ENCODE results near the gene MAPRE2.
"Not testable (repeated sequence)": the region's sequence is repeated elsewhere in the genome, so short reads cannot be mapped to it uniquely, and the experiment has no call there.

Gene MAPRE2

DNA sequence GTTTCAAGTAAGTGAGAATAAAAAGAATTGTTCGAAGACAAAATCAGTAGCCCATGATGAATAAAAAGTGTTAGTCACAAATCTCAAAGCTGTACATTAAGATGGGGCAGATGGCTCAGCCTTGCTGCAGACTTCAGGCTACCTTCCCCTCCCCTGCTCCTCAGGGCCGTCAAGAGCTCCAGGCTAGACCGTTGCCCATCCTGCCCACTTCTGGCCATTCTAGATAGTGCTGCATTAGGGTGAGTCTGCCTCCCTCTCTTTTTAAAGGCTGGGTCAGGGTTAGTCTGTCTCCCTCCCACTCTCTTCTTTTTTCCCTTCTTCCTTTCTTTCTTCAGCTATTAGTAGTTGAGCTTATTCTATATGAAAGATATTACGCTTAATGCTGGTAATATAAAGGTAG is 86.0 kb downstream of the MAPRE2 start:
- DNase-seq = no peak

- no peak for DNase-seq
These were observed 87.5 kb downstream of the MAPRE2 start for GRCh38 chr18:35128675-35129074.

DNA sequence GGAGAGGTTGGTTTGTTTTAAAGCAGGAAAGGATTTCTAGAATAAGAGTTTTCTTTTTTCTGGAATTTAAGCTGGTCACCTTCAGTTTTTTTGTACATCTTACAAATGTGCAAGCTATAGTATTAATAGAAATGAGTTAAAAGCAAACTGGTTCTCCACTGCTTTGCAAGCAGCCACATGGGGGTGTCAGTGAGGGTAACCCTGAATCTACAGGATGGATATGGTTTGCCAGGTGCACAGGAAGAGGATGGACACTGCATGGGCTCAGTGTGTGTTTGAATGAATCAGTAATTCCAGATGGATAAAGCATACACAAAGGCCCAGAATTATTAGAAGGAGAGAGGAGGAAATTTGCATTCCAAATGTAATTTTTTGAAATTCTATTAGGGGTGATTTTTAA is 89.0 kb downstream of the MAPRE2 start:
- DNase-seq = no peak

GRCh38 chr18:35131387-35132020 is 90.3 kb downstream of the MAPRE2 start:
- DNase-seq = no peak

- no peak for DNase-seq
These were observed 91.0 kb downstream of the MAPRE2 start for GRCh38 chr18:35132021-35132902.

DNA sequence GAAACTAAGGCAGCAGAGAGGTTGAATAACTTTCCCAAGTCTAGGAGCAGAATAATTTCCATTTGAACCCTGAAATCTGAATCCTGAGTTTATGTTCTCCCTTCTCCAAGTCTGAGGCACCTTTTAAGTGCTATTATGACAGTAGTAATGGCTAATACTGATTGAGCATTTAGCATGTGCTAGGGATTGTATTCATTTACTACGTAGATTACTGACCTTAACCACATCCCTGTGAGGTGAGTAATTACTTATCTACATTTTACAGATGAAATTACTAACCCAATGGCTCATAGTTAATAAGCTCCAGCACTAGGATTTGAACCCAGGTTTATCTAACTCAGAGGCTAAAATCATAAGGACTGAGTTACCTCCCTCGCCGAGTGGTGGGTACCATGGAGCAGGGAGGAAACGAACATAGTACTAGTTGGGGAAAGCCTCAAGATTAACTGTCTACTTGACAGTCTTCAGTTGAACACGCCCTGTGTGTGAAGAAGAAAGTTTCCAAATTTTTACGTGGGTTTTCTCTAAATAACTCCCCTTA is 93.0 kb downstream of the MAPRE2 start:
- DNase-seq = no peak

DNA sequence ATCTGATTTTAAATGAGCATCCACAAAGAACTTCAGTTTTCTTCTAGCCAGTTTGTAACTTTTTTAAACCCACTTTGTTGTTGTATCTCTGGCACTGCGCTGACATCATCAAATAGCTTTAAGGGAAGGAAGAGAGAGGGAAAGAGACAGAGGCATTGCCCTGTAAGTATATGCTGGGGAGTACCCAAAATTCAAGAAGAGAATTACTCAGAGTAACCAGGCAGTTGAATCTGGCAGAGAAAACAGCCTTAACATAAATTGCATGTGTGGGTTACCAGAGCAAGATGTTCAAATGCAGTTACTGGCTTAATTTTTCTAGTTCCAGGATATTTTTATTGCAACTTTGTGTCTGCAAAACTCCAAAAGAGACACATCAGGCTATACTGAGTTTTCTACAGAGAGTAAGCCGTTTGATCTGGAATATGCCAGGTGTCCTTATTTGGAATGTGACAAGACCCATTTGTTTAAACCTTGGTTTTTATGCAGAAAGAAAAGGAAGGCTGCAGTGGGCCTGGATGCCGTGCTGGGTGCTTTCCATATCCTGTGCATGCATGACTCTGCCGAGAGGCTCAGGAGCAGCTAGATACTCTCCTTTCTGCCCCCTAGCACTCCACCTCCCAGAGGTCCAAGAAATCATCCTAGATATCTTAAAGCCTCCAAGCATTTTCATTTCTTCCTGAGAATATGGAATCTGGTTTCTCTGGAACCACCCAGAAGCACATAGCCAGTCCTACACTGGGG is 93.7 kb downstream of the MAPRE2 start:
- no peak for DNase-seq

DNA sequence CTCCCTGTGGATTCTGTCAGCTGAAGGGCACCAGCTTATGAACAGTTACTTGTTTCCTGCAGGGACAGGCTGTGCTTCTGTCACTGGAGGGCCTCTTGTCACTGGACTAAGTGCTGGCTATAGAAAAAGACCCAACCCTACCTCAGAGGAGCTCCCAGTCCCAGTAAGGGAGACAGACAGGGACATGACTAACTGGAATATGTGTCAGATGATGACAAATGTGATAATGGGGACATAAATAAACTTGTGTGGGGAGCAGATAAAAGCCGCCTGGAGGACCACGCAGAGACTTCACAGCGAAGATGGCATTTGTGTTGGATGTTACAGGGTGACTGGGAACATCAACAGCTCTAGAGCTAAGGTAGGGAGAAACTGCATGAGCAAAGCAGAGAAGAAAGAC is 95.0 kb downstream of the MAPRE2 start:
- no peak for DNase-seq

GRCh38 chr18:35136885-35137284 is 95.7 kb downstream of the MAPRE2 start:
- no peak for DNase-seq

DNA sequence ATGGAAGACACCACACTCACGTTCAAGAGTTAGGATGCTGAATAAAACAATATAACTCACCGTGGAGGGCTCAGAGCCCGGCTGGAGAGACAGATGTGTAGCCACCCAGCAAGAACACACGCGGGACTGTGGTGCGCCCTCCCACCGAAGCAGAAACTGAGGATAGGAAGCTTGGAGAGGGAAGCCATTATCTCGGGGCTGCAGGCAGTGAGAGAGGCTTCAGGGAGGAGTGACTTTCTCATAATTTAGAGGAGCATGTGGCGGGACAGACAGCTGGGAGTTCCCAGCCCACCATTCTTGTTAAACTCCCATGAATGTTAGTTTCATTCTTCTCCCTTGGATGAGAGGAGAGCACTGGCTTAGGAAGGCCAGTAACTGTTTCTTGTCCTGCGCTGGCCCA is 96.4 kb downstream of the MAPRE2 start:
- no peak for DNase-seq

DNA sequence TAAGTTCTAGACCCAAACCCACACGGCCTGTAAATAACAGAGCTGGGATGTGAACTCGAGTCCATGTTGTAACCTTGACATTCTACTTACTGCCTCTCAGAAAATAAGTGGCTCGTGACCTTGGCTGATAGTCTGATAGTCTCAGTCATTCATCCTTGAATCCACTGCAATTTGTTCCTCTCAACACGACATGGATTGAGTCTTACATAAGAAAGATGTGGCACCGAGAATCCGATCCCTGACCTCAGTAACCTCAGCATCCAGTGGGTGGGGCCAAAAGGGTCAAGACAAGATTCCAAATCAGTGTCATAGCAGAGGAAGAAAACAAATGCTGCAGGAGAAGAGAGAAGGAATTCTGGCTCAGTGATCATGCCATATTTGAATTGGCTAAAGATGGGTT is 97.6 kb downstream of the MAPRE2 start:
- no peak for DNase-seq

GRCh38 chr18:35139517-35139916 is 98.3 kb downstream of the MAPRE2 start:
- no peak for DNase-seq

GRCh38 chr18:35141077-35141476 is 99.9 kb downstream of the MAPRE2 start:
- DNase-seq = no peak

DNA sequence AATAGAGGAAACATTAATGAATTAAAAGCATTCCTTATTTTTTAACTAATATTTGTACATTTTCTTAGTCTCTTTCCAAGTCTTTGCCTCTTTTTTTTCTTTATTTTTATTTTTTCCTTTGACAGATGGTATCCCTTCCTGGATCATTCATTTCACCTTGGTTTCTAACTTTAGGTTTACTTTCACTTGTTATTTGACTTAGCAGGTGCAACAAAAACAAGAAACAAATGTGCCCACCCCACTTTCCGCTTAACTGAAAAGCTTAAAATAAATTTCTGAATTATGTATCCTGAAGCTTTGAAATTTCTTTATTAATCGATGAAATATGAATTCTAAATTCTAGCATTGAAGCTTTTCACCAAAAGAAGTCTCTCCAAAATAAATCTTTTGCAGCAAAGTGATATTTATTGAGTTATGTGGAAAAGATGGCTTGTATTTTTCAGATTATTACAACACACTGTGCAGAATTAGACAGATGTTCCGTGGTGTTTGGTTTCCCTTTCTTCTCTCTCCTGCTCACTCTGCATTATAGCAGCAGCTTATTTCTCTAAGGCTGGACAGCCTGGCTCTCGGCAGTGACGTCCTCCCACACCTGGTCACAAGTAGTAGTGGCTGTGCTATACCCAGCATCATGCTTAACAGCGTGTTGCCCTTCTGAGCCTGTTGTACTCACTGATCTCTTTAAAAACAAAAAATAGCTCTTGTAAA is 100.5 kb downstream of the MAPRE2 start:
- no peak for DNase-seq

DNA sequence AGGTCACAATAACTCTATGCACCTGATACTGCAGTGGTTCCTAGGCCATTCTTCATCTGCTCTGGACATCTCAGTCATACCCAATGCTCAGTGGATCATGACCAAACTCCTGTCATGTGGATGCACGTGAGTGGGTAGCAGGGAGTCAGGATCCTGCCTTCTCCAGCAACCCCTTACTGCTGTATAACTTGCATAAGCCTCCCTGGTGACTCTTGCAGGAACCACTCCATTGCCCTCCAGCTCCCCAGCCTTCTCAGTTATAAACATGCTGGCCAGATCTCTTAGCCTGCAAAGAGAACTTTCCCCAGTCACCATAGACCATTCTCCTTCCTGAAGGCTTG is 101.0 kb downstream of the MAPRE2 start:
- no peak for DNase-seq

- DNase-seq = no peak
These were observed 102.7 kb downstream of the MAPRE2 start for GRCh38 chr18:35143622-35144596.

DNA sequence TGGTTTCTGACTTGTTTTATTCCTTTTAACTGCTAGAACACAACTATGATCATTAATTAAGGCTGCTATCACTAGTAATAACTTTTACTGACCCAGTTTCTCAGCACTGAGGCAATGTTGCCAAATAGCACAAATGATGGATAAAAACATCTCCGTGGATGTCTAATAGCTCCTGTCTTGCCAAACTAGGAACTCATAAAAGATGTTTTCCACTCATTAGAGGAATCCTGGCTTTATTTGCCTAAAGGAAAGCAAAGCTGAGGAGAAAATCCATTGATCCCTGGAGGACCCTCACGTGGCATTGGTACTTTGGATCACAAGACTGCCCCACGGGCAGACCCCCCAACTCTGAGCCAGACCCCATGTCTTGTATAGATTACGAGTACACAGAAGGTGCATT is 103.5 kb downstream of the MAPRE2 start:
- DNase-seq = no peak

DNA sequence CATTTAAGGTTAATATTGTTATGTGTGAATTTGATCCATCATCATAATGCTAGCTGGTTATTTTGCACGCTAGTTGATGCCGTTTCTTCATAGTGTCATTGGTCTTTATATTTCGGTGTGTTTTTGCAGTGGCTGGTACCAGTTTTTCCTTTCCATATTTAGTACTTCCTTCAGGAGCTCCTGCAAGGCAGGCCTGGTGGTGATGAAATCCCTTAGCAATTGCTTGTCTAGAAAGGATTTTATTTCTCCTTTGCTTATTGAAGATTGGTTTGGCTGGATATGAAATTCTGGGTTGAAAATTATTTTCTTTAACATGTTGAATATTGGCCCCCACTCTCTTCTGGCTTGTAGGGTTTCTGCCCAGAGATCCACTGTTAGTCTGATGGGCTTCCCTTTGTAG is 109.0 kb downstream of the MAPRE2 start:
- DNase-seq = not testable (repeated sequence)

- no peak for DNase-seq
These were observed 112.5 kb downstream of the MAPRE2 start for GRCh38 chr18:35153609-35154272.

GRCh38 chr18:35155398-35156117 is 114.3 kb downstream of the MAPRE2 start:
- DNase-seq = no peak

All from cortex of kidney (tissue), 1 donor.